CD4-positive, alpha-beta T cell (primary cell): Measurements from ENCODE around the gene NR1D1. TPM values are rescaled to one million over a fixed set of nuclear protein-coding genes. Genes with fewer than 3 reads are reported as not detected.

Source experiments
- ATAC-seq: fragments of 200-7000 bp; cut with Tn5 transposase; one replicate; pipeline ENCODE4 v1.10.0; 2022; ENCODE audit warnings: mild to moderate bottlenecking; ENCODE audit not compliant: poor library complexity
- CTCF ChIA-PET: fragments of 350-600 bp; sonication (Branson Sonifier 250); formaldehyde crosslinking; loops from one replicate; lab custom pipeline; 2021; ENCODE audit warnings: antibody characterized with exemption, inconsistent platforms; lab: Charles Lee
- POLR2A ChIA-PET: fragments of 350-600 bp; sonication (Branson Sonifier 250); formaldehyde crosslinking; loops from one replicate; lab custom pipeline; 2021; ENCODE audit warnings: antibody characterized with exemption, inconsistent platforms; lab: Charles Lee
- DNase-seq, 14 experiments: peaks; one replicate each; pipeline ENCODE4 v3.0.0-alpha.2; 2013 to 2020; ENCODE audit warnings: mixed read lengths in 2 of 14
- H3K27ac ChIP-seq, 2 donors: one replicate each; pipeline versions ENCODE4 v1.5.1 to v1.7.0; 2013; ENCODE audit warnings: low read length in 2 of 2, low read depth in 1 of 2, mild to moderate bottlenecking in 1 of 2
- H3K27me3 ChIP-seq, 2 experiments: 1 replicate in 1 of 2; 2 replicates in 1 of 2; pipeline versions ENCODE4 v1.6.1 to v1.7.0; 2013; ENCODE audit warnings: low read length in 2 of 2, control low read depth in 1 of 2, mild to moderate bottlenecking in 1 of 2, moderate library complexity in 1 of 2; ENCODE audit not compliant: insufficient read depth in 2 of 2, control insufficient read depth in 1 of 2
- H3K36me3 ChIP-seq: one replicate; pipeline ENCODE4 v1.6.1; 2013; ENCODE audit warnings: low read length, control low read depth; ENCODE audit not compliant: insufficient read depth
- H3K4me1 ChIP-seq: one replicate; pipeline ENCODE4 v1.6.1; 2013; ENCODE audit warnings: low read length, control low read depth; ENCODE audit not compliant: insufficient read depth
- H3K4me3 ChIP-seq: one replicate; pipeline ENCODE4 v1.5.1; 2013; ENCODE audit warnings: mild to moderate bottlenecking, low read length, moderate library complexity
- H3K9me3 ChIP-seq, 2 experiments: 1 replicate in 1 of 2; 2 replicates in 1 of 2; pipeline versions ENCODE4 v1.6.1 to v1.7.0; 2013; ENCODE audit warnings: low read length in 2 of 2, mild to moderate bottlenecking in 2 of 2, control low read depth in 1 of 2, moderate library complexity in 1 of 2; ENCODE audit not compliant: control insufficient read depth in 1 of 2, insufficient read depth in 1 of 2
- H3K27ac Mint-ChIP-seq: one replicate; pipeline ENCODE4 v1.8.0; 2020; ENCODE audit warnings: mixed read lengths
- H3K27me3 Mint-ChIP-seq: one replicate; pipeline ENCODE4 v1.8.0; 2021; ENCODE audit warnings: mixed read lengths
- H3K36me3 Mint-ChIP-seq: one replicate; pipeline ENCODE4 v1.8.0; 2021; ENCODE audit warnings: low read depth, mixed read lengths
- H3K4me1 Mint-ChIP-seq: one replicate; pipeline ENCODE4 v1.8.0; 2021; ENCODE audit warnings: low read depth, mixed read lengths
- H3K4me3 Mint-ChIP-seq: one replicate; pipeline ENCODE4 v1.8.0; 2020; ENCODE audit warnings: mild to moderate bottlenecking, mixed read lengths
- H3K9me3 Mint-ChIP-seq: one replicate; pipeline ENCODE4 v1.8.0; 2020; ENCODE audit warnings: mixed read lengths
- CTCF ChIP-seq: fragments of 200-600 bp; IDR thresholded peaks from one replicate; pipeline ENCODE4 v1.8.0; 2022; ENCODE audit warnings: antibody characterized with exemption, mild to moderate bottlenecking
- intact Hi-C, 2 experiments: fragments of 100-400 bp; cut with DNase I in 1 of 2; cut with micrococcal nuclease in 1 of 2; formaldehyde crosslinking; loops; one replicate each; pipeline versions ENCODE4 v1.15.1 to v1.9.0; 2023 to 2025; cut with DNase I, micrococcal nuclease
- total RNA-seq, 174 experiments: library from RNA in 2 of 174; stranded (reverse) in 2 of 174; gene quantifications; one replicate each; pipeline ENCODE4 v1.2.3 and lab custom pipeline; 2021 to 2026

Gene NR1D1
- total RNA-seq, 2 experiments from 2014 or later: 29.6 to 34.1 TPM

GRCh38 chr17:40099619-40100418, 570 bp downstream of the NR1D1 start:
- ChIA-PET CTCF (interaction anchor here (1.0 to 8.8 kb wide), 8 partner anchors 12 to 69 kb away, joined by 3 to 93 read pairs (median 6); no protein-coding TSS in a partner anchor), POLR2A (interaction anchor here (1.0 to 9.7 kb wide), 21 partner anchors 7 to 638 kb away, joined by 3 to 335 read pairs (median 7); partner anchors contain the start of genes CASC3, CDK12, MED24 and MSL1)
- DNase-seq: peak in 2 of 14 experiments; percentile 69 to 77
- Histone ChIP-seq H3K4me1 (peaks cover 97% of the 10 kb centered on the region), H3K27ac (peak overlapping the region; percentile 94 to 96), H3K36me3 (peaks cover 28% of the 10 kb centered on the region), H3K27me3 (no peaks in the 10 kb centered on the region), H3K9me3 (no peaks in the 10 kb centered on the region), H3K4me3 (peak overlapping the region; percentile 85)
- intact Hi-C loops: loop anchor here (1.0 to 5.0 kb wide), 5 partner anchors 8 to 173 kb away; partner anchors contain the start of genes CASC3 (in 2 of the 2), LRRC3C (in 1 of the 2), ORMDL3 (in 1 of the 2) and THRA (in 1 of the 2)
- Mint-ChIP-seq H3K27ac (peak overlapping the region; percentile 91), H3K27me3 (no peaks in the 10 kb centered on the region), H3K9me3 (no peaks in the 10 kb centered on the region), H3K36me3 (peaks cover 51% of the 10 kb centered on the region), H3K4me1 (peaks cover 92% of the 10 kb centered on the region), H3K4me3 (peak overlapping the region; percentile 97)
- no peak for TF ChIP-seq CTCF
- ATAC-seq: no peak

- peak overlapping the region; percentile 97 for H3K4me3 Mint-ChIP-seq
- H3K36me3 ChIP-seq: peaks cover 36% of the 10 kb centered on the region
- no peaks in the 10 kb centered on the region for H3K9me3 Mint-ChIP-seq
- peak; percentile 63 for ATAC-seq
- no peaks in the 10 kb centered on the region for H3K27me3 ChIP-seq
- H3K27ac ChIP-seq: peak overlapping the region; percentile 94 to 96
- H3K27ac Mint-ChIP-seq: peak overlapping the region; percentile 91
- no peaks in the 10 kb centered on the region for H3K9me3 ChIP-seq
- no peaks in the 10 kb centered on the region for H3K27me3 Mint-ChIP-seq
- H3K4me3 ChIP-seq: peak overlapping the region; percentile 85
- peak; percentile 99 to 100 (median 99) for DNase-seq
- H3K4me1 ChIP-seq: peaks cover 97% of the 10 kb centered on the region
- ChIA-PET POLR2A (interaction anchor here (0.8 to 9.7 kb wide), 19 partner anchors 8 to 637 kb away, joined by 3 to 335 read pairs (median 7); partner anchors contain the start of genes CASC3, CDK12, MED24 and MSL1), CTCF (interaction anchor here (1.0 to 8.8 kb wide), 7 partner anchors 13 to 69 kb away, joined by 3 to 93 read pairs (median 6); no protein-coding TSS in a partner anchor)
- H3K36me3 Mint-ChIP-seq: peaks cover 57% of the 10 kb centered on the region
- no peak for TF ChIP-seq CTCF
- H3K4me1 Mint-ChIP-seq: peaks cover 90% of the 10 kb centered on the region
- intact Hi-C loops: loop anchor here (1.0 to 5.0 kb wide), 5 partner anchors 9 to 172 kb away; partner anchors contain the start of genes CASC3 (in 2 of the 2), LRRC3C (in 1 of the 2), ORMDL3 (in 1 of the 2) and THRA (in 1 of the 2)
These were observed 1.4 kb downstream of the NR1D1 start for GRCh38 chr17:40098846-40099618.
